Fibroblast of skin of left quadriceps (primary cell): Measurements from ENCODE around the gene BGLAP.

Experiments used
- DNase-seq, 2 experiments: peaks; one replicate each; pipeline ENCODE4 v3.0.0-alpha.2; 2013; ENCODE audit warnings: low read depth in 2 of 2

BGLAP gene

GRCh38 chr1:156257711-156258110 is 15.7 kb downstream of the BGLAP start:
- DNase-seq, result no peak

- DNase-seq, result no peak
Observed at GRCh38 chr1:156258859-156259258, 16.9 kb downstream of the BGLAP start.

- DNase-seq, result no peak
Observed at GRCh38 chr1:156259805-156260204, 17.8 kb downstream of the BGLAP start.

GRCh38 chr1:156260896-156261295 is 18.9 kb downstream of the BGLAP start:
- DNase-seq, result no peak

- DNase-seq, result peak; percentile 35 to 37
Observed at GRCh38 chr1:156262461-156263287, 20.7 kb downstream of the BGLAP start.

GRCh38 chr1:156263288-156263655 is 21.3 kb downstream of the BGLAP start:
- no peak for DNase-seq

- DNase-seq, result no peak
Observed at GRCh38 chr1:156266051-156266450, 24.1 kb downstream of the BGLAP start.

- no peak for DNase-seq
Observed at GRCh38 chr1:156268336-156268735, 26.4 kb downstream of the BGLAP start.

- no peak for DNase-seq
Observed at GRCh38 chr1:156270314-156270713, 28.3 kb downstream of the BGLAP start.

- DNase-seq, result no peak
Observed at GRCh38 chr1:156276532-156276931, 34.5 kb downstream of the BGLAP start.

GRCh38 chr1:156276966-156277381 is 35.0 kb downstream of the BGLAP start:
- DNase-seq, result no peak

GRCh38 chr1:156279837-156280236 is 37.9 kb downstream of the BGLAP start:
- DNase-seq, result no peak

- no peak for DNase-seq
Observed at GRCh38 chr1:156281281-156281680, 39.3 kb downstream of the BGLAP start.

GRCh38 chr1:156281693-156282478 is 39.9 kb downstream of the BGLAP start:
- DNase-seq, result no peak

- DNase-seq, result peak; percentile 98
Observed at GRCh38 chr1:156282479-156283222, 40.7 kb downstream of the BGLAP start, which contains the start of gene SMG5. TSS of gene SMG5 (minus strand) at chr1:156282825. CDS start at chr1:156282680, 145 bp downstream.

GRCh38 chr1:156283521-156283920 is 41.5 kb downstream of the BGLAP start:
- no peak for DNase-seq

GRCh38 chr1:156284112-156284511 is 42.1 kb downstream of the BGLAP start, which contains the start of gene TMEM79:
TSS of gene TMEM79 (plus strand) at chr1:156284325. CDS start at chr1:156285227, 902 bp downstream.
- DNase-seq, result no peak

- no peak for DNase-seq
Observed at GRCh38 chr1:156284757-156285156, 42.8 kb downstream of the BGLAP start.

GRCh38 chr1:156285437-156285836 is 43.5 kb downstream of the BGLAP start:
- DNase-seq, result no peak

GRCh38 chr1:156286061-156286460 is 44.1 kb downstream of the BGLAP start:
- DNase-seq, result no peak

GRCh38 chr1:156289857-156290256 is 47.9 kb downstream of the BGLAP start:
- DNase-seq, result no peak
